Measurements from ENCODE around the gene TH. TPM values are rescaled to one million over a fixed set of nuclear protein-coding genes. Genes with fewer than 3 reads are reported as not detected.
"Not testable (repeated sequence)": the region's sequence is repeated elsewhere in the genome, so short reads cannot be mapped to it uniquely, and the experiment has no call there.

Gene TH
- total RNA-seq, 1 donor from 2014 or later: 0.40 TPM

GRCh38 chr11:2128130-2128510 lies 43.5 kb downstream of the TH start:
- ATAC-seq: no peak

GRCh38 chr11:2127482-2128129 lies 44.0 kb downstream of the TH start:
- no peak for ATAC-seq

DNA sequence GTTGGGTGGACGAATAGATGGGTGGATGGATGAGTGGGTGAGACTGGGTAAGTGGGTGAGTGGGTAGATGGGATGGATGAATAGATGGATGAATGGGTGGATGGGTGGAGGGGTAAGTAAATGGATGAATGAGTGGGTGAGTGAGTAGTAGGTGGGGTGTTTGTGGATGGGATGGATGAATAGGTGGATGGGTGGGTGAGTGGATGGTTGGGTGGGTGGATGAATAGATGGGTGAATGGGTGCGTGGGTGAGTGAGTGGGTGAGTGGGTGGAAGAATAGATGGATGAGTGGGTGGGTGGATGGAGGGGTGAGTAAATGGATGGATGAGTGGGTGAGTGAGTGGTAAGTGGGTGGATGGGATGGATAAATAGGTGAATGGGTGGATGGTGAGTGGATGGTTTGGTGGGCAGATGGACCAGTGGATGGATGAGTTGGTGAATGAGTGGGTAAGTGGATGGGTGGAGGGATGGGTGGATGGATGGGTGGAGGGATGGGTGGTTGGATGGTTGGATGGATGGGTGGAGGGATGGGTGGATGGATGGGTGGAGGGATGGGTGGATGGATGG lies 45.0 kb downstream of the TH start:
- ATAC-seq: no peak

DNA sequence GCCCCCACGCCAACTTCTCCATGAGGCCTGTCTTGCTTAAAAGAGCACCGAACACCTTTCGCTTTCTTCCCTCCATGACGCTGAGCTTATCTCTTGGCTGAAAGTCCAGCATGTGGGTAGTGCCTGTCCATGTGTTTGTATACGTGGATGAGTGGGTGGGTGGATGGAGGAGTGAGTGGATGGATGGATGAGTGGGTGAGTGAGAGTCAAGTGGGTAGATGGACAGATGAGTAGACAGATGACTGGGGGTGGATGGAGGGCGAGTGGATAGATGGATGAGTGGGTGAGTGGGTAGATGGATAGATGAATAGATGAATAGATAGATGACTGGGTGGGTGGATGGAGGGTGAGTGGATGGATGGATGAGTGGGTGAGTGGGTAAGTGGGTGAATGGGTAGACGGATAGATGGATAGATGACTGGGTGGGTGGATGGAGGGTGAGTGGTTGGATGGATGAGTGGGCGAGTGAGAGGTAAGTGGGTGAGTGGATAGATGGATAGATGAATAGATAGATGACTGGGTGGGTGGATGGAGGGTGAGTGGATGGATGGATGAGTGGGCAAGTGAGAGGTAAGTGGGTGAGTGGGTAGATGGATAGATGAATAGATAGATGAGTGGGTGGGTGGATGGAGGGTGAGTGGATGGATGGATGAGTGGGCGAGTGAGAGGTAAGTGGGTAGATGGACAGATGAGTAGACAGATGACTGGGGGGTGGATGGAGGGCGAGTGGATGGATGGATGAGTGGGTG lies 46.7 kb downstream of the TH start:
- not testable (repeated sequence) for ATAC-seq

- ATAC-seq: no peak
Measured at GRCh38 chr11:2123628-2123960, 48.0 kb downstream of the TH start.

- no peak for ATAC-seq
Measured at GRCh38 chr11:2122907-2123627, 48.5 kb downstream of the TH start.

DNA sequence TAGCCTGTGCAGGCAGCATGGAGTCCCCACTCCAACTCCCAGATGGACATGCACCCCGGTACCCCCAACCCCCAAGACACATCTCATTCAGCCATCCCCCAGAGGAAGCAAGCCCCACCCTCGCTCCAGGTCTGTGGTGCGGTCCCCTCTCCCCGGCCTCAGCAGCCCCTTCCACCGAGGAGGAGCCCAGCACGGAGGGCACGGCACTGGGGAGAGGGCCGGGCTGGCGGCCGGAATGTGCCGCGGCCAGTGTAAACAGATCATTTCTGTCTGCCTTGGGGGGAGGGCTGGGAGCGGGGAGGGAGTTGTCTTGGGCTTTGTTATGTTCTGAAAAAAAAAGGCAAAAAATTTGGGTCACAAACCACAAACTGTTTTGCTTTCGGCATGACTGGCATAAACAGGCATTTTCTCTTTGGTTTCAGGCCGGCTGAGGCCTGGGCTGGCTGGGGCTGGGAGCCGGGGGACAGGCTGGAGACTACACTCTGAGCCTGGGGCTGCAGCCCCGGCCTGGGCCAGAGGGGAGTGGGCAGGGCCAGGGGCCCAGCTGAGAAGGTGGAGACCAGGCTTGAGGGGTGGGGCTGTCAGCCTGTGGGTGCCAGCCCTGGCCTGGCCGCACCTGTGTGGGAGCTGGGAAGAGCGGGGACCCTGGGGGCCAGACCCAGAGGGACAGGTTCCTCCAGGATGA lies 49.3 kb downstream of the TH start:
- ATAC-seq: no peak

- ATAC-seq: no peak
Measured at GRCh38 chr11:2121227-2122130, 50.1 kb downstream of the TH start.

GRCh38 chr11:2120359-2121100 lies 51.1 kb downstream of the TH start:
- no peak for ATAC-seq

DNA sequence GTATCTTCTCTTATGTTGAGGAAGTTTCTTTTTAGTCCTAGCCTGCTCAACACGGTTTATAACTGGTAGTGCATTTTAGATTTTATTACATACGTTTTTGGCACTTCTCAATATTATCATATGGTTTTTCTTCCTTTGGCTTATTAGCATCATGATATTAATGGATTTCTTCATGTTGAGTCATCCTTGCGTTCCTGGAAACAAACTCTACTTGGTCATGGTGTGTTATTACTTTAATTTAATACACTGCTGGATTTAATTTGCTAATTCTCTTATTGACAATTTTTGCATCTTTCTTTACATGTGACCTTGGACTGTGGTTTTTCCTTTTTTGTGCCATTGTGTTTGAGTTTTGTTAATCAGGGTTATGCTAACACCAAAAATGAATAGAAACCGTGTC lies 52.9 kb downstream of the TH start:
- ATAC-seq: no peak

DNA sequence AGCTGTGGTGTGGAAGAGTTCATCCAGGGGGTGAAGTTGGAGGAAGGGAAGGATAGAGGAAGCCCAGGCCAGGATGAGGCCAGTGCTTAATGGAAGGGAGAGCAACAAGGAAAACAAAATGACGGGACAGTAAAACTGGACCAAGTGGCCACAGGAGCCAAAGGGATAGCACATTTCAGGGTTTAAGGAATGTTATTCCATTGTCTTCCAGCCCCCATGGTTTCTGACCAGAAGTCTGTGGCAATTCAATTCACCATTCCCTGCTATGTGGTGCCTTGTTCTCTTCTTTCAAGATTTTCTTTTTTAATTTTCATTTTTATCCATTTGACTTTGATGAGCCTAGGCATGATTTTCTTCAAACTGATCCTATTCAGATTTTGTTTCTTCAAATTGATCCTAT lies 54.9 kb downstream of the TH start:
- ATAC-seq: no peak

- ATAC-seq: no peak
Measured at GRCh38 chr11:2115308-2115707, 56.3 kb downstream of the TH start.

GRCh38 chr11:2114430-2115241 lies 57.0 kb downstream of the TH start:
- ATAC-seq: no peak

Other genes with a start within 250 kb of the TH start
- gene MRPL23, start 224.5 kb downstream of the TH start, total RNA-seq: 44.4 TPM
- 6.5 TPM for gene H19, start 174.0 kb downstream of the TH start, total RNA-seq
- gene IGF2, start 32.4 kb downstream of the TH start, total RNA-seq: 1.6 TPM
- not detected for gene INS, start 10.6 kb downstream of the TH start, total RNA-seq
- gene ASCL2, start 98.8 kb upstream of the TH start, total RNA-seq: 2.0 TPM
- 0.08 TPM for gene C11orf21, start 130.1 kb upstream of the TH start, total RNA-seq
- not detected for gene TSPAN32, start 130.2 kb upstream of the TH start, total RNA-seq
- 150 TPM for gene CD81, start 205.5 kb upstream of the TH start, total RNA-seq
- 36.7 TPM for gene TSSC4, start 228.9 kb upstream of the TH start, total RNA-seq